ENCODE results near the gene GLRA1.

Gene GLRA1

DNA sequence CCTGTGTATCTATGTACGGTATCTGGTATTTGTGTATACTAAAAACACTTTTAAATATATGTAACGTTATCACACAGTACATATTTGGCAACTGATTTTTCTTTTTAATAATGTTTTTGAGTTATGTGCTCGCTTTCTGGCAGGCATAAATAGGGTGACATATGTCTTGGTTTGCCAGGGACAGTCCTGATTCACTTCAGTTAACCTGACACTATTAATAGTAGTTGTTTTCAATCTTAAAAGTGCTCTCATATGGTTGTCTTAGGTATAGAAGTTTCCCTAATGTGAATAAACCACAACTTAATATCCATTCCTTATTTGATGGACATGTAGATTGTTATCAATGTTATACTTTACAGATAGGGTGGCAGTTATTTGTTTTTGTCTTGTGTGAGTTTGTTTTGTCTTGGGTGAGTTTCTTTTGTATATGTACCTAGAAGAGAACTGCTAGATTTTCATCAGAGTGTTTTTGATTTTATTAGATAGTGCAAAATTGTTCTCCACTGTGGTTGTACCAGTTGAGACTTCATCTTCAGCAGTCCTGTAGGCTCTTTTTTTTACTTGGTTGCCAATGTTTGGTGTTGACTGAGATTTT is 145.0 kb downstream of the GLRA1 start:
- in situ Hi-C loops (cut with HindIII; ENCODE audit: low sequenced_read_pairs): no loop called here

DNA sequence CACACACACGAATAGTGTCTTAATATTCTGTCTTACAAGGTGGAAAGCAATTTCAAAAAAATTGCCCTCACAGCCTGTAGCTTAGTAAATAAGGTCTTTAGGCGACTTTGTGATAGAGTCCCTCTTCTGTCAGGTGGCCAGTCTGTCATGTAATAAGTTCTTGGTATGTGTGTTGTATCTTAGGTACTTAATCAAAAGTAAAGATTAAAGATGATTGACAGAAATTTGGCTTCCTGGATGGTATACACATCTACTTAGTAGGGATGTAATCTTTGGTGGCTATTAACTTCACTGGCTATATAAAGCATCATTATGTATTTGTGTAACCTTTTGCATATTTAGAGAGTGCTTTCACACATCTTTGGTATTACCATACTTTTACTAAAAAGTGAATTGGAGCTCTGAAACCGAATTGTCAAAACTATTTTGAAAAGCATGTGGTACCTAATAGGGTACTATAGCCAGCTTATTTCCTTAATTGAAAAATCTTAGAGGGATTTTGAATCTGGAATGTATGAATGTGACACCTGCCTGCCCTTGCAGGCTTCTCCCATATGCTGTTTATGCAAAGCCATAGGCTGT is 149.5 kb downstream of the GLRA1 start:
- in situ Hi-C loops (cut with HindIII; ENCODE audit: low sequenced_read_pairs): no loop called here

DNA sequence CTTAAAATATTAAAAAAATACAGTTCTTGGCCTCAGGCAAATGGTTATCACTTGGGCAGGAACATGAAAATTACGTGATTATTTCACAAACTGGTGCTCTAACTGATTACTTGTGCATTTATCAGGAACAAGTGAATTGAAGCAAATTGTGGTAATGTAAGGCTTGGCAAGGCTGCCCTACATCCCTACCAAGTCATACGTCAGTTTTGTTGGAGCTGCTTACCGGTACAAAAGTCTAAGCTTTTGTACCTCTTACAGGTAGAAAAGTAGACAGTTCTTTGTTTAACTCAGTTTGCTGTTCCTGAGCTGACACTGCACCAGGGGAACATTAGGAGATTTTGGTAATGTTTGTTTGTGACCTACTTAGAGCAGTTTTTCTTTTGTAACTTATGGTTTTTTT is 150.7 kb downstream of the GLRA1 start:
- in situ Hi-C loops (cut with HindIII; ENCODE audit: low sequenced_read_pairs): no loop called here

DNA sequence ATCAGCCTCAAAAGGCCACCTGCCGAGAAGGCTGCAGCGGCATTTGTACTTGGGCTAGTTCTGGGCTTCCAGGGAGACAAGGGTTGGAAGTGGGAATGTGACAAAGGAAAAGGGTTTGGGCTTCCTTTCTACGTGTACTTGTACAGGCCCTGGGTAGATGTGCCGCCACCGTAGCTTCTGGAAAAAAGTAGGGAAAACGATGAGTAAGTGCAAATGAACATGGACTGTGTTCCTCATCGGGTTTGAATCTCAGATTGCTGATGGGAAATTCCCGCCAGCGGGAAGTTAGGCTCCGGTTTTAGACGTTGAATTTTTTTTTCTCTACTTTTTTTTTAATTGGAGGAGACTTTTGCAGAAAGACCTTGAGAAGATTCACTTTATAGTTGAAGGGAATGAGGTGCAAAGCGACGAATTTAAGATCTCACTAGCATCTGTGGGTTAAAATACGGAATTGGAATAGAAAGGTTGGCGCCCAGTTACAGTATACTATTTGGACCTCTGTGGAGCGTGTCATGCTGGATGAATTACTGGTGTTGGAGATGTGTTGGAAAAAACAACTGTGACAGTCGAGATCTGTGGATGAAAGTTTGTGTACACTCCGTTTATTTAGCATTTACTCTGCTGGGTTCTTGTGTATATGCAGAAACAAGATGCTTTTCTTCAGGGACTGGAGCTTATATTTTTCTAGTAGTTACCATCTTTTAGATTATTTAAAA is 151.6 kb downstream of the GLRA1 start:
- in situ Hi-C loops (cut with HindIII; ENCODE audit: low sequenced_read_pairs): no loop called here
